Stomach smooth muscle (tissue), 2 donors: ENCODE data around the gene MEOX2.

Experiments
- H3K27ac ChIP-seq: one replicate; pipeline ENCODE4 v1.7.0; 2013; ENCODE audit warnings: mild to moderate bottlenecking, low read length, inconsistent platforms
- H3K27me3 ChIP-seq, 2 donors: one replicate each; pipeline ENCODE4 v1.7.0; 2013; ENCODE audit warnings: low read length in 2 of 2; ENCODE audit not compliant: insufficient read depth in 2 of 2, control insufficient read depth in 1 of 2
- H3K36me3 ChIP-seq, 2 donors: one replicate each; pipeline ENCODE4 v1.7.0; 2013; ENCODE audit warnings: low read length in 2 of 2; ENCODE audit not compliant: control insufficient read depth in 2 of 2, insufficient read depth in 2 of 2
- H3K4me1 ChIP-seq: one replicate; pipeline ENCODE4 v1.7.0; 2013; ENCODE audit warnings: low read length; ENCODE audit not compliant: control insufficient read depth, insufficient read depth
- H3K4me3 ChIP-seq, 2 donors: one replicate each; pipeline ENCODE4 v1.7.0; 2013; ENCODE audit warnings: low read length in 2 of 2
- H3K9ac ChIP-seq, 2 donors: one replicate each; pipeline ENCODE4 v1.7.0; 2013; ENCODE audit warnings: low read length in 2 of 2, mild to moderate bottlenecking in 1 of 2
- H3K9me3 ChIP-seq, 2 donors: one replicate each; pipeline ENCODE4 v1.7.0; 2013; ENCODE audit warnings: low read length in 2 of 2; ENCODE audit not compliant: control insufficient read depth in 2 of 2
- donor health status: healthy.
- donor health status: Pancreatic carcinoma.

The MEOX2 gene

GRCh38 chr7:15612205-15612604 lies 74.3 kb downstream of the MEOX2 start:
- no peaks in the 10 kb centered on the region for H3K27me3 ChIP-seq
- no peaks in the 10 kb centered on the region for H3K4me1 ChIP-seq
- H3K4me3 ChIP-seq, result no peak overlapping the region
- H3K36me3 ChIP-seq, result no peaks in the 10 kb centered on the region
- no peak overlapping the region for H3K27ac ChIP-seq
- no peaks in the 10 kb centered on the region for H3K9me3 ChIP-seq
- H3K9ac ChIP-seq, result no peak overlapping the region

DNA sequence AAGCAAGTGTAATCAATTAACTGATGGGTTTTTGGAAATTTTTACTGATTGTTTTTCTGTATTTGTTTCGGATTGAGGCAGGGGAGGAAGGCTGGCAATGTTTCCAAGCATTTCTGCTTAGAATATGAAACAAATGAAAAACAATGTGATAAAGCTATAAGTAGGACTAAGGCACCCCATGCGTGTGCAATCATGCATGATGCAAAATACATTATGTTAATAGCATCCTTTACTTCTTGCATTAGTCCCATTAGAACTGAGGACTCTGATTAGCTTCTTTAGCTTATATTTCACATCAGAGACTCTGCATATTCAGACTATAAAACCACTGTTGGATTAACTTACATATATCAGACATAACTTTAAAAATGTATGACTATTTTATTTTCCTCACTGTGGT lies 76.0 kb downstream of the MEOX2 start:
- Histone ChIP-seq H3K36me3 (no peaks in the 10 kb centered on the region), H3K4me3 (no peak overlapping the region)

GRCh38 chr7:15609287-15609686 lies 77.2 kb downstream of the MEOX2 start:
- Histone ChIP-seq H3K27me3 (no peaks in the 10 kb centered on the region), H3K9me3 (no peaks in the 10 kb centered on the region), H3K27ac (no peak overlapping the region), H3K36me3 (no peaks in the 10 kb centered on the region), H3K4me1 (no peaks in the 10 kb centered on the region), H3K9ac (no peak overlapping the region), H3K4me3 (no peak overlapping the region)

More for the DNA sequence above, 76.0 kb downstream of the MEOX2 start:
- Histone ChIP-seq H3K27me3 (no peaks in the 10 kb centered on the region), H3K9ac (no peak overlapping the region), H3K9me3 (no peaks in the 10 kb centered on the region), H3K4me1 (no peaks in the 10 kb centered on the region), H3K27ac (no peak overlapping the region)

DNA sequence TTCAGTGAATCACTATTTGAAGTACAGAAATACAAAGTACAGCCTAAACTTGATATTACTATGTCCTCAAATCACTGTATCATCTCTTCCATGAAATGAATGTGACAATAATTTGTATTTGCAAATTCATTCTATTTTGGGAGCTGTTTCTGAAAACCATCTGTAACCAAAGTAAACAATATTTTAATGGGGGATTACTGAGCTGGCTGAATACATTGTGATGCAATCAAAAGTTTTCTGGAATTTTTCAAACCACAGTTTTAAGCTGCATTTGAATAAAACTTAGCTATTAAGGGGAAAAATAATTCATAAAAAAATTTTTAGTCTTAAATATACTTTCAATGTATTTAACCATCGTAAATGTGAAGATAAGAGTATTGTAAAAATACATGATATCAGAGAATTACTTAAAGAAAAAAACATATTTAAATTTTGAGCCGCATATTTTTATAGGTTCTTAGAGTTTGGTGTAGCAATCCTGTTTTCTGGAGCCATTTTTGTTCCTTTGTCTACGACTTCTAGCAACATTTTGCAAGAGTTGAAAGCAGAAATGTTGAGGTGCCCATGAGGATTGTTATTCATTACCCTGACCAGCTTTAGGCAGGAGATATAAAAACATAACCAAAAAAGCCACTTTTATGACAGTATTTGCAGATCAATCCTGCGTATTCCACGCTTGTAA lies 78.8 kb downstream of the MEOX2 start:
- H3K27me3 ChIP-seq, result no peaks in the 10 kb centered on the region
- H3K36me3 ChIP-seq, result no peaks in the 10 kb centered on the region
- H3K9me3 ChIP-seq, result no peaks in the 10 kb centered on the region
- no peaks in the 10 kb centered on the region for H3K4me1 ChIP-seq
- H3K27ac ChIP-seq, result no peak overlapping the region
- no peak overlapping the region for H3K9ac ChIP-seq
- H3K4me3 ChIP-seq, result no peak overlapping the region

- Histone ChIP-seq H3K27ac (no peak overlapping the region), H3K9me3 (no peaks in the 10 kb centered on the region), H3K4me3 (no peak overlapping the region), H3K27me3 (no peaks in the 10 kb centered on the region), H3K36me3 (no peaks in the 10 kb centered on the region), H3K9ac (no peak overlapping the region), H3K4me1 (no peaks in the 10 kb centered on the region)
Observed at GRCh38 chr7:15606561-15606960, 79.9 kb downstream of the MEOX2 start.

DNA sequence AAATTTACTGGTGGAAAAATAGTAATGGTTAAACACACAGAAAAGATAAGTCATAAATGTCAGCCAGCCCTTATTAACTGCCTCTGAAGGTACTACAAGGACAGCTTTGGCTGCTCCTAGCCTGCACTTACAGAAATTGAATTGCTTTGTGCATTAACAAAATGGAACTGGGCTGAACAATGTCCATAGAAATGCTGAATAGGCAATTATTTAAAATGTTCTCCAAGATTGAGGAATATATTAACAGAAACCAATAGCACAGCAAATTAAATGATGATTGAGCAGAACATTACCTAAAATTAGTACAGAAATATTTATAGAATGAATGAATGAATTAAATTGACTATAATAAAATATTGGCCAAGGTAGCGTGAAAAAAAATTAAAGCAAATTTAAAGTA lies 82.3 kb downstream of the MEOX2 start:
- Histone ChIP-seq H3K4me1 (no peaks in the 10 kb centered on the region), H3K36me3 (no peaks in the 10 kb centered on the region), H3K9ac (no peak overlapping the region), H3K27ac (no peak overlapping the region), H3K9me3 (no peaks in the 10 kb centered on the region), H3K4me3 (no peak overlapping the region), H3K27me3 (no peaks in the 10 kb centered on the region)

GRCh38 chr7:15603124-15603523 lies 83.4 kb downstream of the MEOX2 start:
- Histone ChIP-seq H3K9ac (no peak overlapping the region), H3K4me3 (no peak overlapping the region), H3K36me3 (no peaks in the 10 kb centered on the region), H3K4me1 (no peaks in the 10 kb centered on the region), H3K27me3 (no peaks in the 10 kb centered on the region), H3K27ac (no peak overlapping the region), H3K9me3 (no peaks in the 10 kb centered on the region)

DNA sequence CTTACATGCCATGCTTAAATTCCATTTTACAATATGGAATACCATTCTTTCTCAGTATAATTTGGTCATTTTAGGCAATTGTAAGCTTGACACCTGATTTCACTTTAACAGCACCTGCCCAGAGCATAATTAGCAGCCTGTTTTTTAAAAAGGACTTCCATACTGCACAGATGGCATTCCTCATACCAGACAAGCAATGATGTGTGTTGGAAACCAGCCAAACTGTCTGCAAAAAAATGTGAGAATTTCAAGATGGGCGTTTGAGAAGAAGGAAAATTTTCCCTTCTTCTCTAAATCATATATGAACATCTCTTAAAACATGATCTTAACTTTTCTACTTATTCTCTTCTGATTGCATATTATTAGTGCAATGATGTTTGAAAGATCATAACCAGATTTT lies 84.2 kb downstream of the MEOX2 start:
- Histone ChIP-seq H3K4me1 (no peaks in the 10 kb centered on the region), H3K4me3 (no peak overlapping the region), H3K36me3 (no peaks in the 10 kb centered on the region), H3K27ac (no peak overlapping the region), H3K27me3 (no peaks in the 10 kb centered on the region), H3K9me3 (no peaks in the 10 kb centered on the region), H3K9ac (no peak overlapping the region)

DNA sequence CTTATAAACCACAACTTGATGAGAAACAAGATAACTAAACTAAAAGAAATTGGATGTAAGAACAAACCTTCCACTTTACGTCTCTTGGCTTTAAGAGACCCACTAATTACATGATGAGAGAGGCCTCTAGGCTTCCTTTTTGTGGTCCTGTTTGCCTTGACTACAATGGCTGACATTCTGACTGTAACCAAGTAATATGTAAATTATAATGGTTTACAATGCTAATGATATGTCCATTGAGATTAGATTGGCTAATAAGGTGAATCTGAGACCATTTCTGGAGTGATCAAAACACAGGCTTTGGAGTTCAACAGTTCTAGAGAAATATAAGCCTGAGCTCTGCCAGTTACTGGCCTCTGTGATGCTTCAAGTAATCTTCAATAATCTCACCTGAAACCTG lies 85.3 kb downstream of the MEOX2 start:
- Histone ChIP-seq H3K9ac (no peak overlapping the region), H3K27ac (no peak overlapping the region), H3K4me3 (no peak overlapping the region), H3K4me1 (no peaks in the 10 kb centered on the region), H3K36me3 (no peaks in the 10 kb centered on the region), H3K27me3 (no peaks in the 10 kb centered on the region), H3K9me3 (no peaks in the 10 kb centered on the region)

DNA sequence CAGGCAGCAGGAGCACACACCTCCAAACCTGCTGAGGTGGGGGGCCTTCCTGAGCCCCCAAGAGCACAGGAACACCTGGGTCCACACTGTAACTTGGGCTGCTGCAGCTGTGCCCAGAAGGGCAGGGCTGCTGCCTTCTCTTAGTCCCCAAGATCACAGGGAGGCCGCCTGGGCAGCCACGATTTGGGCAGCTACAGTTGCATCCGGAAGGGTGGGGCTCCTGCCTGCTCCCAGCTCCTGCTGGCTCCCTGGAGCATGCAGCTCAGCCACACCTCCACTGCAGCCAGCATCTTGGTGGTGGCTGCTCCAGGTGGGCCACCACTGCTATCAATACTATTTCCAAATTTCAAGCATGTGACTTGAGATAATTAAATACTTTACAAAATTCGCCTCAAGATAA lies 86.2 kb downstream of the MEOX2 start:
- Histone ChIP-seq H3K27ac (no peak overlapping the region), H3K4me3 (no peak overlapping the region), H3K27me3 (no peaks in the 10 kb centered on the region), H3K4me1 (no peaks in the 10 kb centered on the region), H3K9me3 (no peaks in the 10 kb centered on the region), H3K36me3 (no peaks in the 10 kb centered on the region), H3K9ac (no peak overlapping the region)

DNA sequence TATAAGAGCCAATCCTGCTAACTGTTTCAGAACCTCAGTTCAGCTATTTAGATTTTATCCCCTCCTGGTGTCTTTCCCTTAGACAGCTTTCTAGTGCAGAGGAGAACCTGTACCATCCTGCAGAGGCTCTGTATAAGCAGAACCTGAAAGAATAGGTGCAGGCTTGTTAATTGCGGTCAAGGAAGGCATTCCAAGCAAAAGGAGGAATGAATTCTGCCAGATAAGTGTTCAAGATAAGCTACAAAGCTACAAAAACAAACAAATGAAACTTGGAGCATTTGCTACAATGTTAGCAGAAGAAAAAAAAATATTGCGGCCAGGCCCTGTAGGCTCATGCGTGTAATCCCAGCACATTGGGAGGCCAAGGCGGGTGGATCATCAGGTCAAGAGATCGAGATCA lies 92.0 kb downstream of the MEOX2 start:
- Histone ChIP-seq H3K27me3 (no peaks in the 10 kb centered on the region), H3K9ac (no peak overlapping the region), H3K4me3 (no peak overlapping the region), H3K4me1 (no peaks in the 10 kb centered on the region), H3K9me3 (no peaks in the 10 kb centered on the region), H3K36me3 (no peaks in the 10 kb centered on the region), H3K27ac (no peak overlapping the region)
